GM21390 (cell line): Measurements from ENCODE around the gene ACTN1.
"Not testable (repeated sequence)": the region's sequence is repeated elsewhere in the genome, so short reads cannot be mapped to it uniquely, and the experiment has no call there.

Source experiments
- ATAC-seq: cut with Tn5 transposase; IDR thresholded peaks from one replicate; pipeline ENCODE4 v1.9.1; 2021; ENCODE audit not compliant: unreplicated experiment

ACTN1 gene

GRCh38 chr14:68979021-68979721, at the start of gene ACTN1:
Gene ACTN1 (minus strand): TSS chr14:68979302. CDS start chr14:68979056, 246 bp downstream.
- ATAC-seq: no peak

- ATAC-seq: no peak
Measured at GRCh38 chr14:69027242-69027913, 48.3 kb upstream of the ACTN1 start.

GRCh38 chr14:69023035-69023434, 43.9 kb upstream of the ACTN1 start:
- no peak for ATAC-seq

GRCh38 chr14:69022093-69022492, 43.0 kb upstream of the ACTN1 start:
- not testable (repeated sequence) for ATAC-seq

GRCh38 chr14:69017706-69018105, 38.6 kb upstream of the ACTN1 start:
- ATAC-seq: no peak

GRCh38 chr14:69014829-69015259, 35.7 kb upstream of the ACTN1 start:
- ATAC-seq: no peak

GRCh38 chr14:69013943-69014782, 35.1 kb upstream of the ACTN1 start:
- no peak for ATAC-seq

- no peak for ATAC-seq
Measured at GRCh38 chr14:69012256-69012953, 33.3 kb upstream of the ACTN1 start.

- no peak for ATAC-seq
Measured at GRCh38 chr14:69010648-69011047, 31.5 kb upstream of the ACTN1 start.

GRCh38 chr14:69008421-69008884, 29.4 kb upstream of the ACTN1 start:
- ATAC-seq: no peak

- ATAC-seq: no peak
Measured at GRCh38 chr14:69006346-69006745, 27.2 kb upstream of the ACTN1 start.

- no peak for ATAC-seq
Measured at GRCh38 chr14:69005432-69006148, 26.5 kb upstream of the ACTN1 start.

GRCh38 chr14:69004731-69005431, 25.8 kb upstream of the ACTN1 start:
- ATAC-seq: no peak

- ATAC-seq: no peak
Measured at GRCh38 chr14:69003626-69004025, 24.5 kb upstream of the ACTN1 start.

- no peak for ATAC-seq
Measured at GRCh38 chr14:69002069-69002468, 23.0 kb upstream of the ACTN1 start.

GRCh38 chr14:69001375-69001774, 22.3 kb upstream of the ACTN1 start:
- ATAC-seq: no peak

GRCh38 chr14:68998062-68998461, 19.0 kb upstream of the ACTN1 start:
- no peak for ATAC-seq

- no peak for ATAC-seq
Measured at GRCh38 chr14:68995731-68996130, 16.6 kb upstream of the ACTN1 start.

- ATAC-seq: no peak
Measured at GRCh38 chr14:68994056-68994455, 15.0 kb upstream of the ACTN1 start.

- no peak for ATAC-seq
Measured at GRCh38 chr14:68987653-68988036, 8.5 kb upstream of the ACTN1 start.
